GM12891 (cell line): Measurements from ENCODE around the gene GGNBP2.

Experiments
- PAX5 ChIP-seq: IDR thresholded peaks from 2 replicates; pipeline ENCODE4 v1.6.1; 2011; ENCODE audit warnings: low read length, moderate library complexity, mild to moderate bottlenecking; ENCODE audit not compliant: insufficient read depth, severe bottlenecking
- POLR2A ChIP-seq: IDR thresholded peaks from 2 replicates; pipeline ENCODE4 v1.6.1; 2011; ENCODE audit warnings: low read depth, low read length, control low read depth
- POLR2AphosphoS5 ChIP-seq: IDR thresholded peaks from 2 replicates; pipeline ENCODE4 v1.6.1; 2011; ENCODE audit warnings: low read depth, low read length, control low read depth
- POU2F2 ChIP-seq: IDR thresholded peaks from 2 replicates; pipeline ENCODE4 v1.6.1; 2011; ENCODE audit warnings: low read depth, mild to moderate bottlenecking, control low read depth, low read length, moderate library complexity
- SPI1 ChIP-seq: IDR thresholded peaks from 2 replicates; pipeline ENCODE4 v1.6.1; 2011; ENCODE audit warnings: low read depth, low read length, control low read depth
- TAF1 ChIP-seq: IDR thresholded peaks from 2 replicates; pipeline ENCODE4 v1.6.1; 2011; ENCODE audit warnings: low read depth, low read length, control low read depth

DNA sequence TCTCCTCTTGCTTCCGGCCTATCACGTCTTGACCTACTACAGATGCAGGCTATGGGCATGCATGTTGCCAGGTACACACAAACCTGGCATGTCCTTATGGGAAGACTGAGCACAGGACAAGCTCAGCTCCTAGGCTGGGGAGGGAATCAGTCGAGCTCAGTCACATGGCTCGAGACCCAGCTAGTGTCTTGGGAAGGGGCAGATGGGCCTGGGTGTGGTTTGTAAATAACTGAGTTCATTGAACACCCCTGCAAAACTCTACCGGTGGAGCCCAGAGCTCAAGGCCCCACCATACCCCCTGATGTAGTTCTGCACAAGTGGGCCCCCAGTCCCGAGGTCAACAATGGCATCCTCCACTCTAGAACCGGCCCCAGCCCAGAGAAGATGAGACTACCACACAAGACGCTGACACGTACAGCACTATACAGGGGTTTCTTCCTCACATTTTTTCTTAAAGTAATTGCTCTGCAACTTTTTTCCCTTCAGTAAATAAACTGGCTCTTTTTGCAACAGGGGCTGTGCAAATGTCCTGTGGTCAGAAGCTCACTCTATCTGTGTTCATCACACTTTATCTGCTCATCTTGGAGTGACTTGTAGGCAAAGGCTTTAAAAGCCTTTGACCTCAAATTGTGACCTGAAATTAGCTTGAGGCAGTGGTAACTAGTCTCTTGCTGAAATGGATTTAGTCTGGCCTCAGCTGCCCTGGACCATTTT lies 35.3 kb upstream of the GGNBP2 start:
- TF ChIP-seq POLR2A, result no peak
- TF ChIP-seq POLR2AphosphoS5, result no peak
- no peak for TF ChIP-seq TAF1
- TF ChIP-seq PAX5, result no peak
- no peak for TF ChIP-seq POU2F2
- no peak for TF ChIP-seq SPI1
